Measurements from ENCODE around the gene ZNF132.
"Not testable (repeated sequence)": the region's sequence is repeated elsewhere in the genome, so short reads cannot be mapped to it uniquely, and the experiment has no call there.

The ZNF132 gene

DNA sequence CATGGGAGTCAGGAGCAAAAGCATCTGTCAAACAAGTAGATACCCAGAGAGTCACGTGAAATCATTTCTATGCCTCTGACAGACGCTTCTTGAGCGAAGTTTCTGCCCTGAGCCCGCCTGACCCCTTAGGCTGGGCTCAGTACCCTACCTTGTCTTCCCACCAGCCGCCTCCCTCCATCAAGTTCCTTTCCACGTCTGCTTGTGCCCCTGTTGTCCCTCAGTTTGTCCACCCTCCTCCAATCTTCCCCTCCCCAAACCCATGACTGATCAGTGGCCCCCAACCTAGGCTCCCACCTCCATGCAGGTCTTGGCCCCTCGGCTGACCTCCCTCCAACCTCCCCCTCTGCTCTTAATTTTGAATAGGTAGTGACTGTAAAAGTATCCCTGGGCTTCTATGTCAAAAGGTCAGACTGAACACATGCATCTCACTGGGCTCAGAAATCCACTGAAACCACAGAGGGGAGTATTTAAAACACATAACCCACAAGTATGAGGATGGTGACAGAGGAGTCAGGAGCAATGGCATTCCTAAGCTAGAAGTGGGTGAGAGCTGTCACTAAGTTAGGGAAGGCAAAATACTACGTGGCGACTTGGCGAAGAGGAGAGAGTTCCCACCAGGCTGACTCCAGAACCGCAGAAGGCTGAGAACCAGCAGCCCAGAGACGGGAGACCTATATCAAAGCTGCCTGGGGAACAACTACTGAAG is 34.5 kb upstream of the ZNF132 start:
- DNase-seq: no peak
- Mint-ChIP-seq H3K27me3 (no peaks in the 10 kb centered on the region), H3K36me3 (peaks cover 12% of the 10 kb centered on the region), H3K9me3 (no peaks in the 10 kb centered on the region), H3K4me1 (peaks cover 34% of the 10 kb centered on the region), H3K27ac (no peak overlapping the region), H3K4me3 (peak overlapping the region; percentile 94)
- CTCF ChIA-PET: no interaction called here

DNA sequence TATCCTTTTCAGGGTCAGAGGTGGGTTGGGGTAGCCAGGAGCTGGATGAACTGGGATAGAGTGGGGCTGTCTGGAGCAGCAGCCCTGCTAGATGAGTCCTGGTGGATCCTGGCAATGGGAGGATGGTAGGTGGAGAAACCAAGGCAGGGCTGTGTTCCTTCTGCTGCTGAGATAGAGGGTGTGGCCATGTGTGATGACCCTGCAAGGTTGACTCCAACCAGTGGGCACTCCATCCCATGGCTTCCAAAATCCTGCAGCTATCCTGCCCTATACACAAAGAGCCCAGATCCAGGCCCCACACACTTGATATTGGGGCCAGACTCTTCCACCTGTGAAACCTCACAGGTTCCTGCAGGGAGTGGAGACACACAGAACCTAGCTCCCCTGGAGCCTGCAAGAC is 33.8 kb upstream of the ZNF132 start:
- H3K4me1 Mint-ChIP-seq: peaks cover 35% of the 10 kb centered on the region
- H3K36me3 Mint-ChIP-seq: peaks cover 14% of the 10 kb centered on the region
- CTCF ChIA-PET: no interaction called here
- no peak overlapping the region for H3K27ac Mint-ChIP-seq
- no peaks in the 10 kb centered on the region for H3K9me3 Mint-ChIP-seq
- no peak for DNase-seq
- no peak overlapping the region for H3K4me3 Mint-ChIP-seq
- H3K27me3 Mint-ChIP-seq: no peaks in the 10 kb centered on the region

DNA sequence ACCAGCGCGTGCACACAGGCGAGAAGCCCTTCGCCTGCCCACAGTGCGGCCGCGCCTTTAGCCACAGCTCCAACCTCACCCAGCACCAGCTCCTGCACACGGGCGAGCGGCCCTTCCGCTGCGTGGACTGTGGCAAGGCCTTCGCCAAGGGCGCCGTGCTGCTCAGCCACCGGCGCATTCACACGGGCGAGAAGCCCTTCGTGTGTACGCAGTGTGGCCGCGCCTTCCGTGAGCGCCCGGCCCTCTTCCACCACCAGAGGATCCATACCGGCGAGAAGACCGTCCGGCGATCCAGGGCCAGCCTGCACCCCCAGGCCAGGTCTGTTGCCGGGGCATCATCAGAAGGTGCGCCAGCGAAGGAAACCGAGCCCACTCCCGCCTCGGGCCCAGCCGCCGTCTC is 31.8 kb upstream of the ZNF132 start:
- Mint-ChIP-seq H3K9me3 (no peaks in the 10 kb centered on the region), H3K36me3 (peaks cover 17% of the 10 kb centered on the region), H3K27me3 (peaks cover 1% of the 10 kb centered on the region), H3K27ac (no peak overlapping the region), H3K4me1 (peaks cover 44% of the 10 kb centered on the region), H3K4me3 (no peak overlapping the region)
- DNase-seq: no peak
- CTCF ChIA-PET: no interaction called here

DNA sequence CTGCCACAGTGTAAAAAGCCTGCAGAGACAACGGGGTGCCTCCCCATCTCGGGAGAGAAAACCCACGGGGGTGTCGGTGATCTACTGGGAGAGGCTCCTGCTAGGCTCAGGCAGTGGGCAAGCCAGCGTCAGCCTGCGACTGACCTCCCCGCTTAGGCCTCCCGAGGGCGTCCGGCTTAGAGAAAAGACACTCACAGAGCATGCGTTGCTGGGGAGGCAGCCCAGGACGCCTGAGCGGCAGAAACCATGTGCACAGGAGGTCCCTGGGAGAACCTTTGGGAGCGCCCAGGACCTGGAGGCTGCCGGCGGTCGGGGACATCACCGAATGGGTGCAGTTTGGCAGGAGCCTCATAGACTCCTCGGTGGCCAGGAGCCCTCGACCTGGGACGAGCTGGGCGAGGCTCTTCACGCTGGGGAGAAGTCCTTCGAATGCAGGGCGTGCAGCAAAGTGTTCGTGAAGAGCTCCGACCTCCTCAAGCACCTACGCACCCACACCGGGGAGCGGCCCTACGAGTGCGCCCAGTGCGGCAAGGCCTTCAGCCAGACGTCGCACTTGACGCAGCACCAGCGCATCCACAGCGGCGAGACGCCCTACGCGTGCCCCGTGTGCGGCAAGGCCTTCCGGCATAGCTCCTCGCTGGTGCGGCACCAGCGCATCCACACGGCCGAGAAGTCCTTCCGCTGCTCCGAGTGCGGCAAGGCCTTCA is 31.0 kb upstream of the ZNF132 start:
- H3K27ac Mint-ChIP-seq, CTCF ChIA-PET, H3K4me3 Mint-ChIP-seq: not testable (repeated sequence)

DNA sequence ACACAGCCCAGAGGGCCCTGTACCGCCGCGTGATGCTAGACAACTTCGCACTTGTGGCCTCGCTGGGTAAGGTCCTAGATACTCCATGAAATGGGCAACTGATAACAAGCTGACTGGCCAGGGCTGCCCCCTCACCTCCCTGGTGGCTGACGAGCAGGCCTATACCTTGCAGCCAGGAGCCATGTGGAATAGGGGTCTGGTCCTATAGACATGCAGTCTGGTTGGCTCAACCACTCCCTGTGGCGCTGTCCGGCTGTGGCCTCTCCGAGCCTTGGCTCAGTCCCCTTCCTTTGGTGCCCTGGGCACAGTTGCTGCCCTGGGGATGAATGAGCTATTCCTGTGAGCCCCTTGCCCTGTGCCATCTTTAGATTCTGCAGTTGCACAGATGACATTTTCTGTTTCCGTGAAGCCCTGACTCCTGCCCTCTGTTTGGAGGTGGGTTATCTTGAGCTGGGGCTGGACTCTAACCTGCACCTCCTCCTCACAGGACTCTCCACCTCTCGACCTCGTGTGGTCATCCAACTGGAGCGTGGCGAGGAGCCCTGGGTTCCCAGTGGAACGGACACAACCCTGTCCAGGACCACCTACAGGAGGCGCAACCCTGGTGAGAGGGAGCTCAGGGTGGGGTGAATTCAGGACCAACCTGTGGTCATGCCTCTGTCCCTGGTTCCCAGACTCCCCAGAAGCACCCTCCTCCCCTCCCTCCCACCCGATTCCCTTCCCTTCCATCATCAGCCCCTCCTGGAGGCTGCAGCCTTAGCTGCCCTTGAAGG is 29.5 kb upstream of the ZNF132 start:
- H3K4me3 Mint-ChIP-seq: peak overlapping the region; percentile 81
- no peaks in the 10 kb centered on the region for H3K9me3 Mint-ChIP-seq

More for the DNA sequence above, 31.0 kb upstream of the ZNF132 start:
- H3K36me3 Mint-ChIP-seq: peaks cover 17% of the 10 kb centered on the region
- not testable (repeated sequence) for H3K27me3 Mint-ChIP-seq, H3K9me3 Mint-ChIP-seq, DNase-seq
- peaks cover 43% of the 10 kb centered on the region for H3K4me1 Mint-ChIP-seq

DNA sequence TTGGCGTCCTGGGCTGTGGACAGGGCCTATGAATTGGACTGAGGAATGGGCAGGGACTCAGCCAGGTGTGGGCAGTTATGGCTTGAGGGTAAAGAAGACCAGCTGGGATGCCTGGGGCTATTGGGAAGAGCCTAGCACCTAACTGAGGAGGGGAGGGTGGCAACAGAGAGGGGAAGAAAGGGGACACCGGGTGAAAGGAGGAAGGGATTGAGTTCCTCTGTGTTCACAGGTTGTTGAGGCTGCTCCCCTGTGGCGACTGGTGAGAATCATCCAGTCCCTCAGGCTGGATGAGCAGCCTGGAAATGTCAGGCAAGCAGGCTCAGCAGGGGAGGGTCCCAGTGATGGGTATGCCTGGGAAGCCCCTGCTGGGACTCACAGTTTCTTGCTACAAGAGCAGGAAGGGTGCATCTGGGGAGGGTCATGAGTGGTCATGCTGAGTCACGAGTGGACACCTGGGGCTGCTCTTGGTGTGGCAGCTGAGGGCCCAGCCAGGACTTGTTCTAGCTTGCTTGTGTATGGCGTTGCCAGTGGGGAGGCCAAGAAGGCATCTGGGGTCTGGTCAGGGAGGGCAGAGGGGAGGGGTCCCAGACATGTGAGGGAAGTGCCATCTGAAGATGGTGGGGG is 28.4 kb upstream of the ZNF132 start:
- Mint-ChIP-seq H3K4me1 (peaks cover 23% of the 10 kb centered on the region), H3K27me3 (peaks cover 14% of the 10 kb centered on the region), H3K9me3 (no peaks in the 10 kb centered on the region), H3K36me3 (peaks cover 17% of the 10 kb centered on the region), H3K4me3 (peak overlapping the region; percentile 81), H3K27ac (no peak overlapping the region)
- DNase-seq: no peak
- CTCF ChIA-PET: interaction anchor here (1.5 kb wide), 1 partner anchor 51 kb away, joined by 6 read pairs; the partner anchor contains the start of gene ZBTB45

More for the DNA sequence above, 29.5 kb upstream of the ZNF132 start:
- Mint-ChIP-seq H3K27ac (no peak overlapping the region), H3K36me3 (peaks cover 17% of the 10 kb centered on the region), H3K27me3 (peaks cover 14% of the 10 kb centered on the region), H3K4me1 (peaks cover 30% of the 10 kb centered on the region)
- CTCF ChIA-PET: interaction anchor here (1.1 kb wide), 1 partner anchor 45 kb away, joined by 3 read pairs; no protein-coding TSS in a partner anchor
- DNase-seq: no peak

DNA sequence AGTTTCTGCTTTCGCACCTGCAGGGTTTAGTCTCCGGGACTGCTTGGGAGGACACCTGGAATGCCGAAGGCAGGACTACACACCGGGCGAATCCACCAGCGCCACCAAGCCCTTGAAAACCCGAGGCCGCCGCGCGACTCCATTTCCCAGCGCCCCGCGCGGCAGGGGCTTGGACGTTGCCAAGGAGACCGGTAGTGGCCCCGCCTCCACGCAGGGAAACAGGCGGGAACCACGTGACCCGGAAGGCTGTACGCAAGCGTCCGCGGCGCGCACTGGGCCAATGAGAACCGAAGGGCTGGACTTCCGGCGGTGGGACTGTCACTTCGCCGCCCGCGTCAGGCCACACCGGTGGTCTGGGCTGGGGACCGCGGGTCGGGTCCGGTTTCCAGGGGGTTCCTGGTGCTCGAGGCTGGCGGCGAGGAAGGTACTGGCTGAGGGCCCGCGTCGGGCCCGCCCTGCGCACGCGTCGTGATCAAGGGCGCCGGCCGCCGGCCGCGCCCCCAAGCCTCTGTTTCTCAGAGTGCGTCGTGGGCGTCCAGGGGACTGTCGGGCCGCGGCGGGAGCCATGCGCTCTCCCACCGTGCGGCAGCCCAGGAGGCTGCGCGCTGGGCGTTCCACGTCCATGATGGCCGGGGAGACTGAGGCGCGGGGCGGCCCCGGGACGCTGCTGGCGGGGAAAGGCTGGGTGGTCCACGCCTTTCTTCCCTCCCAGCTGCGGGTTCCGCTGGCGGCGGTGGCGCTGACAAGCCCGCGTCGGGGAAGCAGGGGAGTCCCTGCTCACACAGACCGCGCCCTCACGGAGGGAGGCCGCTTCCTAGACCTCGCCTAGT is 27.0 kb upstream of the ZNF132 start, which contains the start of gene ZNF324:
Gene ZNF324, plus strand, starts transcription at position 321 of the 830 bp plus-strand sequence. CDS start 2,106 bp downstream, outside the sequence.
- Mint-ChIP-seq H3K4me3 (peak within 1 kb of the TSS; percentile 81), H3K4me1 (peaks cover 23% of the 10 kb centered on the region), H3K27ac (peak within 1 kb of the TSS; percentile 76), H3K9me3 (no peaks in the 10 kb centered on the region), H3K36me3 (peaks cover 11% of the 10 kb centered on the region), H3K27me3 (peaks cover 14% of the 10 kb centered on the region)
- DNase-seq: peak; percentile 98
- CTCF ChIA-PET: interaction anchor here (0.7 to 1.5 kb wide), 2 partner anchors 52 to 53 kb away, joined by 3 to 6 read pairs; partner anchors contain the start of gene ZBTB45

DNA sequence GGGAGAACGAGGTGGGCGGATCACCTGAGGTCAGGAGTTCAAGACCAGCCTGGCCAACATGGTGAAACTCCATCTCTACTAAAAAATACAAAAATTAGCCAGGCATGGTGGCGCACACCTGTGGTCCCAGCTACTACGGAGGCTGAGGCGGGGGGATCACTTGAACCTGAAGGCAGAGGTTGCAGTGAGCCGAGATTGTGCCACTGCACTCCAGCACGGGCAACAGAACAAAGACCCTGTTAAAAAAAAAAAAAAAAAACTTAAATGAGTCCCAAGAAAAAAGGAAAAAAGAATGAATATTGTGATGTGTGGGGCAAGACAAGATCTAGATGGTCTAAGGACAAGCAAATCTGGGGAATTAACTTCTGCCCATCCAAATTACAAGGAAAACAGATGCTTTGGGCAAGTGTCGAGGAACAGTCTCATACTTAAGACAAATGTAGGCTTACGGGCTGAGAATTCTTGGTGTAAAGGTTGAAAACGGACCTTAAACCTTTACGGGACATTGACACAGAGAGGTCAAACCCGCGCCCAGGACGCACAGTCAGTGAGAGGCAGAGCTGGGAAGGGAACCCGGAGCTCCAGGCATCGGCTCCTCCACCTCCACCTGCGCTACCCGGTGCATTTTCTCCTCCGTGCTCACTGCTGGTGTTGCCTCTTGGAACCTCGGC is 26.3 kb upstream of the ZNF132 start:
- H3K9me3 Mint-ChIP-seq: no peaks in the 10 kb centered on the region
- peaks cover 23% of the 10 kb centered on the region for H3K4me1 Mint-ChIP-seq
- H3K27ac Mint-ChIP-seq: no peak overlapping the region
- H3K27me3 Mint-ChIP-seq: peaks cover 14% of the 10 kb centered on the region
- DNase-seq: no peak
- H3K4me3 Mint-ChIP-seq: peak overlapping the region; percentile 81
- CTCF ChIA-PET: interaction anchor here (0.7 kb wide), 1 partner anchor 54 kb away, joined by 3 read pairs; the partner anchor contains the start of gene ZBTB45
- H3K36me3 Mint-ChIP-seq: peaks cover 11% of the 10 kb centered on the region

DNA sequence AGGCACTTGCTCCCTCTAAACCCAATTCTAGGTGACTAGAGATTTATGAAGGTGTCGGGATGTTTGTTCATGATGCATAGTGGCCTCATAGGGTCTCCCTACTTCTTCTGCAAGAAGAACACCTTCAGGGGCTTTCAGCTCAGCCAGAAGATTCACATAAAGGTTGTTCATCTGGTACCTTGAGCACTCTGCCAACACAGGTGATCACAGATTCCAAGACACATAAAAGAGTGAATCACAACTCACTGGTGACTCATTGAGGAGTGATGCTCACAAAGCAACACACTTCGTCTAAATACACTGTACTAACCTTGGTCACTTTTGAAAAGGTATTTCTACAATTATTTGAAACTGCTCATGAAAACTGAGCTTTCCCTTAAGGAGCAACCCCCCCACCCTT is 20.1 kb upstream of the ZNF132 start:
- Mint-ChIP-seq H3K9me3 (no peaks in the 10 kb centered on the region), H3K27ac (no peak overlapping the region), H3K4me3 (no peak overlapping the region), H3K4me1 (no peaks in the 10 kb centered on the region), H3K27me3 (no peaks in the 10 kb centered on the region), H3K36me3 (peaks cover 22% of the 10 kb centered on the region)
- CTCF ChIA-PET: no interaction called here
- no peak for DNase-seq

DNA sequence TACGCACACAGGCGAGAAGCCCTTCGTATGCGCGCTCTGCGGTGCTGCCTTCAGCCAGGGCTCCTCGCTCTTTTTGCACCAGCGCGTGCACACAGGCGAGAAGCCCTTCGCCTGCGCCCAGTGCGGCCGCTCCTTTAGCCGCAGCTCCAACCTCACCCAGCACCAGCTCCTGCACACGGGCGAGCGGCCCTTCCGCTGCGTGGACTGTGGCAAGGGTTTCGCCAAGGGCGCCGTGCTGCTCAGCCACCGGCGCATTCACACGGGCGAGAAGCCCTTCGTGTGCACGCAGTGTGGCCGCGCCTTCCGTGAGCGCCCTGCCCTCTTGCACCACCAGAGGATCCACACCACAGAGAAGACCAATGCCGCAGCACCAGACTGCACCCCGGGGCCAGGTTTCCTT is 16.2 kb upstream of the ZNF132 start:
- Mint-ChIP-seq H3K4me3 (no peak overlapping the region), H3K9me3 (no peaks in the 10 kb centered on the region), H3K36me3 (peaks cover 36% of the 10 kb centered on the region), H3K27ac (no peak overlapping the region), H3K27me3 (peaks cover 3% of the 10 kb centered on the region), H3K4me1 (peaks cover 16% of the 10 kb centered on the region)
- DNase-seq: no peak
- CTCF ChIA-PET: no interaction called here

DNA sequence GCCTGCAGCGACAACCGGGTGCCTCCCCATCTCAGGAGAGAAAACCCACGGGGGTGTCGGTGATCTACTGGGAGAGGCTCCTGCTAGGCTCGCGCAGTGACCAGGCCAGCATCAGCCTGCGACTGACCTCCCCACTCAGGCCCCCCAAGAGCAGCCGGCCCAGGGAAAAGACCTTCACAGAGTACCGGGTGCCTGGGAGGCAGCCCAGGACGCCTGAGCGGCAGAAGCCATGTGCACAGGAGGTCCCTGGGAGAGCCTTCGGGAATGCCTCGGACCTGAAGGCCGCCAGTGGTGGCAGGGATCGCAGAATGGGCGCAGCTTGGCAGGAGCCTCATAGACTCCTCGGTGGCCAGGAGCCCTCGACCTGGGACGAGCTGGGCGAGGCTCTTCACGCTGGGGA is 15.4 kb upstream of the ZNF132 start:
- DNase-seq: no peak
- peaks cover 36% of the 10 kb centered on the region for H3K36me3 Mint-ChIP-seq
- no peak overlapping the region for H3K4me3 Mint-ChIP-seq
- CTCF ChIA-PET: no interaction called here
- H3K27ac Mint-ChIP-seq: no peak overlapping the region
- peaks cover 22% of the 10 kb centered on the region for H3K4me1 Mint-ChIP-seq
- peaks cover 8% of the 10 kb centered on the region for H3K27me3 Mint-ChIP-seq
- H3K9me3 Mint-ChIP-seq: no peaks in the 10 kb centered on the region

DNA sequence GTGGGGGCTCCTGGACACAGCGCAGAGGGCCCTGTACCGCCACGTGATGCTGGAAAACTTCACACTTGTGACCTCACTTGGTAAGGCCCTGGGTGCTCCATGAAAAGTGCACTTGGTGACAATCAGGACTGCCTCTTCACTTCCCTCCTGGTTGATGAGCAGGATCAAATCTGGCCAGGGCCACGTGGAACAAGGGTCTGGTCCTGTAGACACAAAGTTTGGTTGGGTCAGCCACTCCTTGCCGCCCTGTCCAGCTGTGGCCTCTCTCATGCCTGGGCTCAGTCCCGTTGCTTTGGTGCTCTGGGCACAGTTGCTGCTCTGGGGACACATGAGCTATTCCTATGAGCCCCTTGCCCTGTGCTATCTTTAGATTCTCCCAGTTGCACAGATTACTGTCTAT is 13.8 kb upstream of the ZNF132 start:
- H3K36me3 Mint-ChIP-seq: peaks cover 34% of the 10 kb centered on the region
- no peak overlapping the region for H3K4me3 Mint-ChIP-seq
- DNase-seq: no peak
- peaks cover 6% of the 10 kb centered on the region for H3K9me3 Mint-ChIP-seq
- peaks cover 22% of the 10 kb centered on the region for H3K27me3 Mint-ChIP-seq
- H3K4me1 Mint-ChIP-seq: peaks cover 22% of the 10 kb centered on the region
- H3K27ac Mint-ChIP-seq: no peak overlapping the region
- CTCF ChIA-PET: no interaction called here
